Measurements from ENCODE around the gene LPP.

LPP gene

DNA sequence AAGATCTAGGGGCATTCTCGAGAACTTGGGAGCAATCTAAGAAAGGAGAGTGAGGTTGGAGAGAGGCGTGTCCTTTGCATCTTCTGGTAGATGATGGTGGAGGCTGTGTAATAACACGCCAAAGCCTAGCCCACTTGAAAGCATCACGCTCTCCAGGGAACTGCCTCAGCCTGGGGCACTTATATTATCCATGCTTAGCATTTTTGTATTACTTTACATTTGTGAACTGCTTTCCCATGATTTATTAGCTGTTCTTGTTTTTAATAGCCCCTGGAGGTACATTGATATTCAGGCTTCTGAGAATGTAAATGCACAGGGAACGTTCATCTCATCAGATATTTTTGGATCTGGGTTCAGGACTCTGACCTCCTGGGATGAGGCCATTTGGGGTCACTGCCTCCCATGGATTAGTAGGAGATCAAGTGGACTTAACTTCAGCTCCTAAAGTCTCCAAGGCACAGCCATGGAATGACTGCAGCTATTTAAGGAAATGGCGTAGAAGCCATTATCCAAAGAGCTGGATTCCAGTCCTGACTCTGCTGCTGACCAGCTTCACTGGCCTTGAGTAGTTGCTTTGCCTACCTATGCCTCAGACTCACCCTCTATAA is 124.9 kb downstream of the LPP start:
- no peak for DNase-seq

DNA sequence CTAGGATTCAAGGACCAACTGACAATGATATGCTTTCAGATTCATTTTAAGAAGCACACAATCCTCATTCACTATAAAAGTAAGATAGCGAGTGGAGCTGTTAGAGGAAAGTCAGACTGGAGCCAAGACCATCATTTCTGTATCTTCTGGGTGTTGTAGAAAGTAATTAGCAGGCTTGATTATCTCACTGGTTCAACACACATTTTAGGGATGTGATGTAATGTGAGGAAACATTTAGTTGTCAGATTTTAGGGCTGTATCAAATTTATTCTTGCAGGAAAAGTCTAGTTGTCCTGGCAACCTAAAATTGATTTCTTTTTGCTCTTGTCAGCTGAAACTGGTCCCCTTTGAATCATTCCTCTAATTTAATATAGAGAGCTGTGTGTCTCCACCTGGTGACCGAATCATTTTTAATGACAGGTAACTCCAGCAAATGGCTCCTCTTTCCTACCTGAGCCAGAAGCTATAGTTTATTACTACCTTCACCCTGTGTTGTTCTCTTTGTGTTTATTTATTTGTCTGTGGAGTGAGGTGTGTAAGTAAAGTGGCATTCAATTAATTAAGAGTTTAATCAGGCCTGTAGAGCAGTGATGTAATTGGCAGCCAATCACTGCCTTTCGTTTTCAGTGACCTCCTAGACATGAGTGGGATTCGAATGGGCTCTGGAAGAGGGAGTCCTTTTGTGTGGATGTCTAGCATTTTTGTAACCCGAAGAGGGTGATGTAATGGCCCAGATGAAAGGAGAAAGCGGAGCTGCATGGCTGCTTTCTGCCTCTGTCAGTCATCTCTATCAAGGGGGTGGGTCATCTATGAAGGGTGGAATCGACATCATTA is 125.8 kb downstream of the LPP start:
- no peak for DNase-seq

DNA sequence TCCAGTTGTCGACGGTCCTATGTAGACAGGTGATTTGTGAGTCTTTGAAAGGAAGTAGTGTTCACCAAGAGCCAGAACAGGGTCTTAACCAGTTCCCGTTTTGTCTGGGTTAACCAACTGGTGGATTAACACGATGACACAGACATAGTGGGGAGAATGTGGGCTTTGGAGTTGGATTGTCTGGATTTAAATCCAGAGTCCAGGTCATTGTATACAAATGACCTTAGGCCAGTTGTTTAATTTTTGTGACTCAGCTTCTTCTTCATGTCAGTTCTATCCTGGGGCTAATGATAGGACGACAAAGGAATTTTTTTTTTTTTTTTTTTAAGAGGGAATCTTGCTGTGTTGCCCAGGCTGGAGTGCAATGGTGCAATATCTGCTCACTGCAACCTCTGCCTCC is 126.7 kb downstream of the LPP start:
- DNase-seq = no peak

DNA sequence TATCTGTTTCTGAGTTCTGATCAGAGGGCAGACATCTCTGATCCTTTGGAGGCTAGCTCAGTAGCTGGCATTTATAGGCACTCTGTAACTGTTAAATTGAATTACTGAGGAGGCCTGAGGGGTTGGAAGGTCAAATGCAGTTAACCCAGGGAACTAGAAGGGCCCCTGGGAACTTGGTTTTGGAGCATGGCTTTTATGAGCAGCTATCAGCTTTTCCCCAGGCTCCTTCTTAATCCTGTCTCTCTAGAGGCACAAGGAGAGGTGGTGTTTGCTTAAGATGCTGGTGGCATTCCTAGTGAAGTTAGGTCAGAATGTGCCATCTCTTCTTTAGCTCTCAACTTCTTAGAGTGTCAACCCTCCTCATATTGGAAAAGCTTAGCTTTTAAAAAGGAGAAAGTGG is 128.9 kb downstream of the LPP start:
- no peak for DNase-seq

DNA sequence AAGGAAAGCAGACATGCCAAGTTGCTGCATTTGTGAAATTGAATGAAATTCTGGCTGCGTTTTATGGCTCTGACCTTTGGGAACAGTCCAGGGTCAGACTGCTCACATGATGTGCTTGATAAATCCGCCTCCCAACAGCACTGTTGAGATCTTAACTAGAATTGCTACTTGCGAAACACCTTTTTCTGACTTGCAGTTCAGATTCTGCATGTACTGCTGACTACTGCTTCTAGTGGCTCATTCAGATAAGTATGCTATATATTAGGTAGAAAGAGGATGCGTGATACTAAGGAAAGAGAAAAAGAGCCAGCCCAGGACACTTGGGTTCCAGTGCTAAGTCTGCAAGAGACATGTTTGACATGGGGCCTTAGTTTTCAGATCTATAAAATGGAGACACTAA is 129.4 kb downstream of the LPP start:
- peak in 1 of 5 experiments; percentile 33 for DNase-seq

DNA sequence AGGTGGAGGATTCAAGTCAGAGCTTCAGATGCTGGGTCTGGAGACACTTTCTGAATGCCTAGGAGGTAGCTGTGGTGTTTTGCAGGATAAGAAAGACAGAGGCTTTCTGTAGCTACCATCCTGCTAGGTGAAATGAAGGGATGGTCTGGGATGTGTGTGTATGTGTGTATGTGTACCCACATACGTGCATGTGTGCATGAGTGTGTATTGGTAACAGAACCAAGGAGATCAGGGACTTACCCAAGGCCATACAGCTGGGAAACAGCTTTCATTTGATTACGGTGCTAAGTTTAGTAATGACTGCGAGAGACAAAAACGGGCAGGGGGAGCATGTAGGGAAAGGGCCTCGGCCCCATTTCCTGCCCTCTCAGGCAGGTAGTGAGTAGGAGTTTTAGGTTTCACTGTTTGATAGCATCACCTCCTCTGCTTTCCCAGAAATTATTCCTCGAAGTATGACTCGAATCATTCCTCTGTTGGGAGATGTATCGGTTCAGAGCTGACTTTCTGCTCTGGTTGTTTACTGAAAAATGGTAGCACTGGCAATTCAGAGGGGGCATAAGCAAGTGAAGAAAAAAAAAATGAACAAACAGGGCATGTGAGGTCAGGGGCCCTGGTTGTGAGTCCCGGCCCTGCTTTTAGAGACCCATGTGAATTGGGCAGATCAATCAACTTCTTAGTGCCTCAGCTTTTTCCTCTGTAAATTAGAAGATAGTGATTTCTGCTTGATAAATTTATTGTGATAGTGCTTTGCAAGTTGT is 130.7 kb downstream of the LPP start:
- peak in 2 of 5 experiments; percentile 46 to 69 for DNase-seq

DNA sequence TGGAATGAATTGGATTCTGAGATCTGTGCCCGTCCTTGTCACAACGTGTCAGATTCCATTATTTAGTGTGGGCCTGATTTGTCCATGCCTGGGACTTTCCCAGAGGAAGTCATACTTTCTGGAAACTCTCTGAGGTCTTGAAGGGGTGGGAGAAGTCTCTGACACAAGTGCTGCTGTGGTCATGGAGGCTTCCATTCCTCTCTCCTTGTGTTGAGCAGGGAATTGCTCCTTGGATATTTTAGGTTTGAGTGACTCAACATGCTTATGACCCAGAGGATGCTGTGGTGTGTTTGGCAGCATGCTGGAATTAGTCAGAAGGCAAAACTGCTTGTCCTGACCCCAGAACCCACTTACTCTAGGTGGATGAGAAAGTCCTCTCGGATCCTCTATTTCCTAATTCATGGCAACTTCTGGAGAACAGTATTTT is 132.1 kb downstream of the LPP start:
- peak in 1 of 5 experiments; percentile 36 for DNase-seq

DNA sequence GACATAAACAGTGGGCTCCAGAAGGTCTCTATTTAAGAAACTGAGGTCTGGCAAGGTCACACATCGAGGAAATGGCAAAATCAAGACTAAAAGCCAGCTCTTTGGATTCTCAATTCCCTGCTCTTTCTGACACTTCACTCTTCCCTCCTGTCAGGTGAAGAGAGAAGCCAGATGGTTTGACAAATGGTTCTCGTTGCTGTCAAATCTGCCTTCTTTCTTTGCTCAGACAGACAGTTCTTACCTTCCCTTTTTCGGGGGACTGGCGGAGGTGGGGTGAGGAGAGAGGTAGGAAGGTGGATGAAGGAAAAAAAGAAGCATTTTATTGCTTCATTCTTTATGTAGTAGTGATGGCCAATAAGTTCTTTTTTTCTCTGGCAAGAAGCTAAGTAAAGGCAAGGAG is 133.4 kb downstream of the LPP start:
- DNase-seq = no peak

DNA sequence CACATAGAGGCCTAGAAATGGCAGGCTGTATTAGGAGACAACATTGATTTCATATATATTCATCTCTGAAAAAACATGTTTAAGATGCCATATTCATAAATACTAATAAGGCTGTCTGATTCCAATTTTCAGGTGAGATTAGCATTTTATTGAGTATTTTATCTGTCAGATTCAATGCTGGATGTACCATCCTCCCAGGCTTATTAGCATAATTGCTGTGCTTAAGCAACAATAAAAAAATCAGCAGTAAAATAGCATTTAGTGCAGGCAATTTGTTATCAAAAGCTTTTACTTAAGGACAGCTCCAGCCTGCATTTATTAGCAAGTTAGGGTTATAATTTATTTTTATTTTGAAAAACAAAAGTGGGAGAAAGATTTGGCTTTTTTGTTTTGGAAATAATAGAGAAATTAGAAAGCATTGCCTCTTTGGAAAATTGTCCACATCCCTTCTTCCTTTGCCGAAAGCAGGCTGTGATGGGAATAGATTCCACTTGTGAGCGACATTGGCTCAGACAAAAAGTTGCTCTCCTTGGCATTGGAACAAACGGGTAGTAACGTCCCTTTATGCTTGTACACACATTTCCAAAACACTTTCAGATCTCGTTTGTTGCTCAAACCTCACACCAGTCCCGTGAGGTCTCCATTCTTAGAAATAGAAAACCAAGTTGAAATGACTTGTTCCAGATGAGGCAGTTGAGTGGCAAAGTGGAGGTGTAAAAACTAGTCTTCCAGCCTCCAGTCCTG is 134.0 kb downstream of the LPP start:
- DNase-seq = peak in 1 of 5 experiments; percentile 33

DNA sequence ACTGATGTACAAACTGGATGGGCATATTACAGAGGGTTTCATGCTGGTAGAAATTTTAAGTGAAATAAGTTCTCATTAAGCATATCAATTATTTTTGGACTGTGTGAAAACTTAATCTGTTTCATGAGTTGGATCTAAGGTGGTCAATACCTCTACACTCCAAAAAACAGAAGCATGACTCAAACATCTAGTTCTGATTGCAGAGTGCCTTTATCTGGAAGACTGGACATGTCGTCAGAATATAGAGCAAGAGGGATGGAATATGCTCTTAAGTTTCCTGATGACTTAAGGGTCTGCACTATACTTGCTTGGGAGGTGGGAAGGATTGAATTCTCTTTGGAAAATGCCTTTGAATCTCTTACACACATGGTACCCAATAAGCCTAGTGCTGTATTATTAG is 138.3 kb downstream of the LPP start:
- DNase-seq = no peak

DNA sequence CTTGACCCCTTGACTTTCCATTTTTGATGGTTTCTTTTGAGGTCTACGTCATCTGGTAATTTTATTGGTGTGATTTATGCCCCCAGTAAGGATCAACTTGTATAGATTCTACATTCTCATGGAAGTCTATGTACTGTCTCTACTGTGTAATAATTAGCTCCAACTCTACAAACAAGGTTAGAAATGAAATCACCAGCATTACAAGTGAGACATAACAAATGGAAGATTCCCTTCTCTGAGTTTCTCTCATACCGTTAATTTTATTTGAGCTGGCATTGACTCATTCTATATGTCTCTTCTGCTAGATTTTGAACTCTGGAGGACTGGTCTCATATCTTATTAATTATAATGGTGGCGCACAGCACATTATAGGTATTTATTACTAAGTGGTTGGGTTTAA is 138.9 kb downstream of the LPP start:
- no peak for DNase-seq

DNA sequence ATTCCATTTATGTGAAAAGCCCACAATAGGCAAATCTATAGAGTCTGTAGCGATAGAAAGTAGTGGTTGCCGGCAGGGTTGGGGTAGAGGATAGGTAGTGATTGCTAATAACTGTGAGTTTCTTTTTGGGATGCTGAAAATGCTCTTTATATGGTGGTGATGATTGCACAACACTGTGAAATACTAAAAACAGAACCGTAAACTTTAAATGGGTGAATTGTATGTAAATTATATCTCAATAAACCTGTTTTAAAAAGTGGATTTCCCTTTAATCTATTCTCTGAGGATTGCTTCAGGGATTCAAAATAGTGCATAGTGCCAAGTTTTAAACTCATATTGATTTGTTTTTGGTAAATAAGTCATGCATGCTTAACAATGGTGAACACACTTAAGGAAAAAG is 140.2 kb downstream of the LPP start:
- DNase-seq = peak in 1 of 5 experiments; percentile 11

DNA sequence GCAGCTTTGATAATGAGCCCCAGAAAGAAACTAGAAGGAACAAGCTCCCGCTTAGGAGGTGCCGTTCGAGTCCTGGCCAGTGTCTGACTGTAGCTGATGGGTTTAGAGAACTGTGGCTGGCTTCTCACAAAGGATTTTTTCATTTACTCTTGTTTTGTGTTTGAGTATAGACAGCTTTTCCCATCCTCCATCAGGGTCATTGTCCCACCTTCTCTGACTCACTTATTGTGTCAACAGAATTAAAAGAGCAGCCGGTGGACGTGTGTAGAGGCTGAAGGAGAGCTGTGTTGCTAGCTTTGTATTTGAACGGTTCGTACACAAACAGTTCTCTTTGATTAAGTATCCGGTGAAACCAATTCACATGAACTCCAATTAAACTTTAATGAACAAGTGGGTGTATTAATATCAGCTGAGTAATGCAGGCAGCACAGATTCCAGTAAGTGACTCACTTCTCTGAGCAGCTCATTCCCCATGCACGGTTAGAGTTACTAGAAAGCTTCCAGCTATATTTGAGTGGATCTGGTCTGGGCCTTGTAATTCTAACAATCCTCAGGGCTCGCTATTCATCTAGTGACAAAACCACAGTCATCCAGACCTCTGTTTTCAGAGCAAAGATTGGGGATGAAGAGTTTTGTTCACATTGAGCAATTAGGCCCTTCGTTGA is 141.0 kb downstream of the LPP start:
- no peak for DNase-seq

DNA sequence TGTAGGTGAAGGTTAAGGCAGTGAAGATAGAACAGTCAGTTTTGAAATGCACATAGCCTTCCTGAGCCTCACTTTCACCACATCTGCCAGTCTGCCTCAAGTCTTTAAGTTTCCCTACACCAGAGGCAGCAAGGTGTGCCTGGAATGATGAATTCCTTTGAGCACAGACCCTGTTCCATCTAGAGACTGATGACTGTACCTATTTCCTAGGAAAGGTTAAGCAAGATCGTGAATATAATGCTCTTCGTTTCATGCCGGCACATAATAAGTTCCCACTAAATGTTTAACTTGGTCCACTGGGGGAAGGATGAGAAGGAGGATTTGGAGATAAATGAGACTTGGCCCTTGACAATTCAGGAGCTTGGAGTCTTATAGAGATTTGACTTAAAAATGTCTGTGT is 141.9 kb downstream of the LPP start:
- DNase-seq = no peak

DNA sequence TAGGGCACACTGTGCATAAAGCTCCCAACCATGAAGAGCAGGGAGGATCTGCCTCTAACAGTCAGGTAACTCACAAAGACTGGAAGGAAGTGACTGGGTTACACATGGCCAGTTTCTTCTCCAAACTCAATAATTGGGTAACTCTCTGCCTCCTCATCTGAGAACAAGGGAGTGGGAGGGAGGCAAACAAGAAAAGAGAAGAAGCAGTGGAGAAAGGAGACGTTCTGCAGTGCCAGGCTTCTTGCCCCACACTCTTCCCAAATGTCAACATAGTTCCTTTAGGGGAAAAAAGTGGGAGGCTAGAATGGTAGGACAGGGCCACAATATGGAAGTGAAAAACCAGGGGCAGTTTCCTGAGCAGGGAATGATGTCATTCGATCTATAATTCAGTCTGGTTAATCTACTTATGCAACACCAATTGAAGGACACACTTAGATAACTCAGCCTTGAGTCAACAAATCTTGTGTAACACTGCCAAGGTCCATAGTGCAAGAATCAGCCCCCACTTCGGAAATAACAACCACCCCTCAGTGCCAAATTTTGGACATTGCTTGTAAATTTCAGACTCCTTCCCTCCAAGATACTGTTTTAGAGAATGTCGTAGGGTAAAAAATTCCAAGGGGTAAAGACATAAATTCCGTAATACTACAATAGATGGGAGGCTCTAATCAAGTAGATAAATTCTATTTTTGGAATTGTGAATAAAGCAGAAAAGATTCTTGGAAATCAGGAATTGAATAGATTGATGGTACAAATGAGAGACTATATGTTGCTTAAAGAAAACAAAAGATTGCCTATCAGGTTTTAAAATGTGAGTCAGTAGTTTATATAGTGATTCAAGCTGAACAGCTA is 143.0 kb downstream of the LPP start:
- no peak for DNase-seq

DNA sequence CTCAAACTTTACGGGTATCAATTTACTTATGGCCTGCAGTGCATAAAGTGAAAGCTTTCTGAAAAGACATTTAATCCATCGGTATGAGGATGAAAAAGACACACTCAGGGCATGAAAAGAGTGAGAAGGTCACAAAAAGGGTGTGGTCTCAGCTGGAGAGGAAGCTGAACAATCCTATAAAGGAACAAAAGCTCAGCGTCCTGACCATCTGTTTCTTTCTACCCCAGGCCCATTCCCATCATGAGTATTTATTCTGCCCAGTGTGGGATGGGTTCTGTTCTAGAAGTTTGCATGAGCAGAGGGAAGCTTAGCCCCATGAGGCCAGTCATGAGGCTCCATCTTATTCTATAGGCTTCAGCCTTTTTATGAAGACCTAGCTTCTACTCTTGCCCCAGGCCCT is 144.6 kb downstream of the LPP start:
- DNase-seq = no peak

DNA sequence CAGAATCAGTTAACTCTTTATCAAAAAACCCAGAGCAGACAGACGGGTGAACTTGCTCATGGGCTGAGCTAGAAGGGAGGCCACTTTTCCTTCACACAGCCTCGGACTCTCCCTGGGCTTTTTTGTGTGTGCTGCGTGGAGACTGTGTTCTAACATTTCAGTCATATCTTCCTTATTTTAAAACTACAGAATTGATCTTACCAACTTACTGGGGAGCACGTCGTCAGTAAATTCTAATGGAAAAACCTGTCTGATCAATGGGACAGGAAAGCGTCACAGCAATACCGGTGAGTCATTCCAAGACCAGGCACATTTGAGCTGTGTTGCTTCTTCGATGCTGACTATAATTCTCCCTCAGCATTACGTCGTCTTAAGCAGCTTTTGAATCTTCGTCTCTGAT is 145.1 kb downstream of the LPP start:
- peak in 2 of 5 experiments; percentile 10 to 87 for DNase-seq

DNA sequence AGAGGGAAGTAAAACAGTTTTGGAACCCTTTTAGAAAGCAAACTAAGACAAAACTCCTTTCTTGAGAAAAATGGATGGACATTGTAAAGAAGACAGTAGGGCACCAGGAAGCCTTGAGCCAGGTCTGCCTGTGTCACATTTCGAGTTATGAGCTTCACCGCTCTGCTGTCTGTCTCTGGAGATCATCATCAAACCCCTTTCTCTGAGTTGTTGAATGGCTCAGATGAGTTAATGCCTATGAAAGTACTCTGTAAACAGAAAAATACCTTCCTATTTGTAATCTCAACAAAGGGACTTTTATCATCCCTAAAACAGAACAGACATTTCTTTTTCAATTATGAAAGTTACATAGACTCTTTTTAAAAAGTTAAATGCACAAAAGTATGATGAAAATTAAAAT is 145.8 kb downstream of the LPP start:
- DNase-seq = no peak

DNA sequence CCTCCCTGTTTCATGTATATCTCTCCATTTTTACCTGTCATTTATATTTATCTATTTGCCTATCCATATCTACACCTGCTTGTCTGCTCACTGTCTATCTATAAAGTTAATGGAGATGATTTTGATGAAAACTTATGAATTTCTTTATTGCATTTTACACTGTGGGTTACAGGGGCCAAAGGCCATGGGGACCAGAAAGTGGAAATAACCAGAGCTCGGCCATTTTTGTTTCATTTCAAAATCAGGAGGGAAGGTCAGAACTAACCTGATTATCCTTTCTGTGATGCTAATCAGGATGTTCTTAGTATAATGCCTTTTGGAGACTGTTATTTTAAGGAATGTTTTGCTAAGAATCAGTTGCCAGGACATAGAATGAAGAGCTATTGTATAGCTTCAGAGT is 147.2 kb downstream of the LPP start:
- DNase-seq = no peak

DNA sequence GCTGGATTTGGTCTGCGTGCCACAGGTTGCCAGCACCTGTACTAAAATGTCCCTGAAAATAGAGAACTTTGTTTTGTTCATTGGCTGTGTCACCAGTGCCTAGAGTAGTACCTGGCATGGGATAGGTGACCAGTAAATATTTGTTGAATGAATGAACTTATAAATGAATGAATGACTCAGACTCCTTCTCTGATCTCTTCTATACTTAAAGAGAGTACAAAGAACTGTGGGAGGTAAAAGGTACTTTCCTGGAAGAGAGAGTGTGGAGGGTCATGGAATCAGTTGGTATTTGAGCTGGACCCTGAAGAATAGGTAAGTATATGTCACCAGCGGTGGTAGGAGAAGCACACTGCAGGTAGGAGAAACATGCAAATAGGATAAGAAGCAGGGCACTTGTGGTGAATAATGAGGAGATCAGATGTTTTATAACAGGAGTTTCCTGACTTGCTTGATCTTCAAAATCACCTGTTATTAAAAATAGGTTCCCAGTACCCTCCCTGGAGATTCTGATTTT is 149.4 kb downstream of the LPP start:
- DNase-seq = no peak

DNA sequence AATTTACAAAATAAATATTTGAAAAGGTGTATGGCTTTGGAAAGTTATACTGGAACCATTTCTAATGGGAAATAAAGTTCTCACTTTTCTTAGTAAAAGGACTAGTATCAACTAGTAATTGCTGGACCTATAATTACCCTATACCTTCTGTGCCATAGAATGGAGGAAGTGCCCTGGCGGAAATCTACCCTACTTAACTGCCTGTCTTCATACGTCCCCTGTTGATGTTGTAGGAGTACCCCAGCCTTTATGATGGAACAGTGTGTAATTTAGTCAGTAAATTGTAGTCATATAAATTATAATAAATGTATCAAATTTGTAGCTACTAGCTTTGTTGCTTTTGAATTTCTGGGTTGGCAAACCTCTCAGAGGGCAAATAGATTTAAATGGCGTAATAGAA is 149.9 kb downstream of the LPP start:
- no peak for DNase-seq

All from T-helper 2 cell (primary cell).